K562 (cell line): ENCODE results near the gene C6orf89. TPM values are rescaled to one million over a fixed set of nuclear protein-coding genes. Genes with fewer than 3 reads are reported as not detected.
A peak's percentile ranks its signal among the peaks of the same experiment; 100 is the strongest.

ENCODE experiments used
- ATAC-seq: fragments of 200-7000 bp; cut with Tn5 transposase; 3 replicates; pipeline ENCODE4 v1.9.1; 2020; ENCODE audit warnings: moderate library complexity
- BruUV-seq: library from RNA; stranded (reverse); fragments of 400-500 nt; replicated peaks from 2 replicates; lab custom pipeline; 2021; lab: Mats Ljungman, UMichigan
- CTCF ChIA-PET: fragments of 300-600 bp; formaldehyde crosslinking; extraction: SDS; loops from one replicate; lab custom pipeline; 2021; ENCODE audit warnings: low intra/inter-chr PET ratio; lab: Yijun Ruan, JAX
- POLR2A ChIA-PET: fragments of 300-600, 350-650 bp; sonication (Branson Sonifier 250); formaldehyde crosslinking; extraction: SDS; loops from one replicate; lab custom pipeline; 2021; ENCODE audit warnings: antibody characterized with exemption, inconsistent platforms; lab: Yijun Ruan, JAX
- DNase-seq, 4 experiments: peaks; one replicate each; pipeline versions ENCODE4 v3.0.0 to v3.0.0-alpha.2; 2011 to 2018; ENCODE audit warnings: low spot score in 3 of 4, mixed read lengths in 3 of 4; ENCODE audit errors: extremely low read depth in 1 of 4
- FAIRE-seq: peaks from 2 replicates; lab custom pipeline; 2011; peaks lifted over from hg19 to GRCh38; lab: Jason Lieb, UNC
- H2AFZ ChIP-seq: 2 replicates; pipeline ENCODE4 v1.6.0; 2011; ENCODE audit warnings: low read depth, low read length, control low read depth, inconsistent platforms
- H3K27ac ChIP-seq: fragments of 200-600 bp; 3 replicates; pipeline ENCODE4 v1.8.0; 2011; ENCODE audit warnings: low read depth, mild to moderate bottlenecking, control low read depth, inconsistent platforms, low read length, moderate library complexity, mixed read lengths; ENCODE audit errors: extremely low read depth
- H3K27me3 ChIP-seq, 2 experiments: fragments of 300-600 bp in 1 of 2; 2 replicates in 1 of 2; 3 replicates in 1 of 2; pipeline versions ENCODE4 v1.6.0 to v1.8.0; 2011; ENCODE audit warnings: inconsistent platforms in 2 of 2, low read length in 2 of 2, mild to moderate bottlenecking in 1 of 2, mixed read lengths in 1 of 2, moderate library complexity in 1 of 2; ENCODE audit not compliant: control insufficient read depth in 2 of 2, insufficient read depth in 2 of 2
- H3K36me3 ChIP-seq: fragments of 300-600 bp; 3 replicates; pipeline ENCODE4 v1.8.0; 2011; ENCODE audit warnings: mild to moderate bottlenecking, low read length, inconsistent platforms; ENCODE audit not compliant: control insufficient read depth, insufficient read depth
- H3K4me1 ChIP-seq, 2 experiments: fragments of 200-600 bp in 1 of 2; replicated peaks in 1 of 2; 2 replicates in 1 of 2; 3 replicates in 1 of 2; pipeline versions ENCODE4 v1.5.1 to v1.8.0; 2011; ENCODE audit warnings: inconsistent platforms in 2 of 2, low read length in 2 of 2, mild to moderate bottlenecking in 1 of 2, mixed read lengths in 1 of 2, moderate library complexity in 1 of 2; ENCODE audit not compliant: control insufficient read depth in 2 of 2, insufficient read depth in 2 of 2
- H3K4me2 ChIP-seq: 2 replicates; pipeline ENCODE4 v1.6.1; 2011; ENCODE audit warnings: low read length, control low read depth, inconsistent platforms, mixed read lengths; ENCODE audit not compliant: insufficient read depth
- H3K4me3 ChIP-seq: fragments of 200-600 bp; sonication (generic), shearing (Covaris generic); 2 replicates; pipeline ENCODE4 v1.5.1; 2016; ENCODE audit warnings: control low read depth, inconsistent platforms
- H3K79me2 ChIP-seq: fragments of 200-600 bp; 3 replicates; pipeline ENCODE4 v1.8.0; 2011; ENCODE audit warnings: low read length, inconsistent platforms; ENCODE audit not compliant: control insufficient read depth, insufficient read depth
- H3K9ac ChIP-seq, 2 experiments: 2 replicates each; pipeline versions ENCODE4 v1.6.0 to v1.6.1; 2011; ENCODE audit warnings: low read depth in 2 of 2, low read length in 2 of 2, control low read depth in 1 of 2, inconsistent platforms in 1 of 2, mild to moderate bottlenecking in 1 of 2, mixed read lengths in 1 of 2; ENCODE audit not compliant: insufficient read depth in 1 of 2
- H3K9me1 ChIP-seq: one replicate; pipeline ENCODE4 v1.6.0; 2011; ENCODE audit warnings: inconsistent platforms, mild to moderate bottlenecking, low read length, moderate library complexity; ENCODE audit not compliant: control insufficient read depth, insufficient read depth
- H3K9me3 ChIP-seq: replicated peaks from 2 replicates; pipeline ENCODE4 v1.5.1; 2011; ENCODE audit warnings: low read depth, low read length, inconsistent platforms; ENCODE audit not compliant: control insufficient read depth, insufficient read depth
- H4K20me1 ChIP-seq: replicated peaks from 2 replicates; pipeline ENCODE4 v1.6.1; 2011; ENCODE audit warnings: low read length, inconsistent platforms, mixed read lengths; ENCODE audit not compliant: control insufficient read depth, insufficient read depth
- GABPB1 ChIP-seq: sonication (generic); formaldehyde crosslinking; IDR thresholded peaks from 2 replicates; pipeline ENCODE4 v1.8.0; 2022; ENCODE audit warnings: mild to moderate bottlenecking, missing genetic modification reagents
- HLTF ChIP-seq: fragments of 450-650 bp; IDR thresholded peaks from 2 replicates; pipeline ENCODE4 v1.6.1; 2016
- IRF2 ChIP-seq: sonication (generic); formaldehyde crosslinking; IDR thresholded peaks from 2 replicates; pipeline ENCODE4 v1.8.1; 2022; ENCODE audit warnings: mild to moderate bottlenecking, missing genetic modification reagents
- TARDBP ChIP-seq: fragments of 450-650 bp; IDR thresholded peaks from 2 replicates; pipeline ENCODE4 v1.6.1; 2016
- U2AF1 ChIP-seq: fragments of 200-400 bp; formaldehyde crosslinking; optimal IDR thresholded peaks from 2 replicates; pipeline ENCODE3; 2017; ENCODE audit warnings: mild to moderate bottlenecking, low read depth, low read length, moderate library complexity
- WHSC1 ChIP-seq: IDR thresholded peaks from one replicate; pipeline ENCODE4 v1.6.1; 2012; ENCODE audit warnings: low read length, control low read depth, inconsistent platforms
- ZNF586 ChIP-seq: fragments of 450-650 bp; formaldehyde crosslinking; conservative IDR thresholded peaks from 2 replicates; pipeline ENCODE4 v1.4.0; 2020; ENCODE audit warnings: mild to moderate bottlenecking, moderate library complexity
- WGBS: fragments of 100-300 bp; shearing (Covaris generic); methylation state at CpG from one replicate; pipeline ENCODE4 v1.1.6; 2016; ENCODE audit warnings: low coverage, mixed read lengths; ENCODE audit not compliant: insufficient coverage; ENCODE audit errors: missing lambda C conversion rate; 5-methylcytosine and 5-hydroxymethylcytosine counted together
- in situ Hi-C: fragments of 300-500 bp; cut with MboI; formaldehyde crosslinking; loops from 4 replicates; pipeline ENCODE4 v1.15.0; 2018; ENCODE audit warnings: inconsistent platforms, mixed read lengths
- intact Hi-C: fragments of 100-400 bp; cut with micrococcal nuclease; formaldehyde crosslinking; loops from 2 replicates; pipeline ENCODE4 v1.14.2; 2022
- polyA plus RNA-seq, 8 experiments: library from polyadenylated mRNA; depleted of rRNA in 4 of 8; stranded (reverse) in 5 of 8; unstranded in 3 of 8; fragments of >200 nt; fragmentation: Nextera tagmentation in 2 of 8; fragmentation: Illumina TruSeq in 1 of 8; extraction: Ambion mirVana in 2 of 8; extraction: Trizol in 1 of 8; gene quantifications; 2 replicates each; pipeline versions ENCODE4 v1.2.1 to v1.2.3, GENCODE V29; 2011 to 2014; ENCODE audit warnings: inconsistent platforms in 1 of 8, missing spikeins in 1 of 8
- total RNA-seq, 7 experiments: library from RNA; depleted of rRNA in 6 of 7; stranded (reverse); fragments of >200 nt in 6 of 7; fragmentation: Illumina TruSeq in 2 of 7; extraction: Trizol in 2 of 7; gene quantifications; 2 replicates each; pipeline versions ENCODE4 v1.2.1 to v1.2.3, GENCODE V29; 2011 to 2021; ENCODE audit warnings: low replicate concordance in 1 of 7
- TF ChIP-seq, protein P1 (sequence below): fragments of 450-650 bp; IDR thresholded peaks from 2 replicates; pipeline ENCODE4 v1.6.1; 2016; ENCODE audit warnings: borderline replicate concordance
- TF ChIP-seq, protein P2 (sequence below): sonication (generic); formaldehyde crosslinking; IDR thresholded peaks from 2 replicates; pipeline ENCODE4 v1.8.0; 2022; ENCODE audit warnings: mild to moderate bottlenecking, missing genetic modification reagents, borderline replicate concordance
- TF ChIP-seq, protein P3 (sequence below): fragments of 250-450 bp; sonication (Bioruptor Pico); IDR thresholded peaks from 2 replicates; pipeline ENCODE4 v1.5.0; 2021
- TF ChIP-seq, protein P4 (sequence below): sonication (generic); formaldehyde crosslinking; IDR thresholded peaks from 2 replicates; pipeline ENCODE4 v1.8.1; 2022; ENCODE audit warnings: missing genetic modification reagents

C6orf89 gene
- total and polyA plus RNA-seq, 9 of the 15 experiments (the other 6 are each of a cell fraction or from before 2014, with no cell fraction given), result 35.2 to 111 (median 58.5) TPM

DNA sequence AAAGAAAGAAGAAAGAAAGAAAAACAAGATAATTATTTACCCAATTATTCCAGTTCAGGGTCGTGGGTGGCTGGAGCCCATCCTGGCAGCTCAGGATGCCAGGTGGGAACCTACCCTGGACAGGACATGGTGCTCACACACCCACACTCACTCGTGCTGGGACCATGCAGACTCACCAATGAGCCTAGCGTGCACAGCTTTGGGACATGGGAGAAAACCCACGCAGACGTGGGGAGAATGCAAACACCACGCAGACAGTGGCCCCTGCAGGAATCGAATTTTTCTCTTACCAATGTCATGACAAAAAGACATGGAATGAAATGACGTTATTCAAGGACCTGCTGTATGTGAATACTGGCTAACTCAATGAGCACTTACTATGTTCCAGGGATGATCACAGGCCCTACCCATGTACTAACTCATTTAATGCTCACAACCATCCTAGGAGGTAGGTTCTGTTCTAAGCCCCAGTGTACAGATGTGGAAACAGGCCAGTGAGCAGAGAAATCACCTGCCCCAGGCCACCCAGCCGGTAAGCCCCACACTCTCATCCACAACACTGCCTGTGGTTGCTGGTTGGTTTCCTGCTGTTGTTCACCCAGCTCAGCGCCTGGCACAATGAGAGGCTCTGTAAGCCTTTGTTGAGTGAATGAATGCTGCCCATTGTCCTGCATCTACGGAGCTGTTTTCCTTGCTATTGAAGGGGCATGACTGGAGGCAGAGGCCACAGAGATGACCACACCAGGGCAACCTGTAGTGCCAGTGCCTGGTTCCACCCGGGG, 62.0 kb downstream of the C6orf89 start:
- ChIA-PET CTCF (no interaction called here), POLR2A (interaction anchor here (0.6 to 0.9 kb wide), 5 partner anchors 8 to 60 kb away, joined by 3 read pairs; no protein-coding TSS in a partner anchor)
- DNase-seq (peak in 1 of 4 experiments; percentile 5), FAIRE-seq (no peak), ATAC-seq (peak; percentile 58)
- Histone ChIP-seq H3K9ac (no peak overlapping the region), H3K27me3 (peaks cover 24 to 61% of the 10 kb centered on the region in 2 experiments), H3K4me2 (no peak overlapping the region), H4K20me1 (peaks cover 2% of the 10 kb centered on the region; the same call in 1 of the 2 replicates), H3K79me2 (no peaks in the 10 kb centered on the region), H3K36me3 (no peaks in the 10 kb centered on the region), H3K9me1 (no peaks in the 10 kb centered on the region), H3K4me1 (no peaks in the 10 kb centered on the region), H3K9me3 (no peaks in the 10 kb centered on the region), H3K4me3 (no peak overlapping the region), H2AFZ (no peak overlapping the region), H3K27ac (no peak overlapping the region)
- WGBS, result 11% methylated on average over 12 of the region's 12 CpGs
- intact Hi-C loops, result no loop called here
- in situ Hi-C loops, result no loop called here
- no peak for TF ChIP-seq TARDBP
- TF ChIP-seq U2AF1, result no peak
- TF ChIP-seq HLTF, result no peak
- no peak for TF ChIP-seq ZNF586 (CRISPR knock-in tag)
- no peak for TF ChIP-seq WHSC1
- TF ChIP-seq IRF2, result 0 out of 2 replicates have a peak, but pooled peaks have one; percentile 55
- TF ChIP-seq, protein P1, sequence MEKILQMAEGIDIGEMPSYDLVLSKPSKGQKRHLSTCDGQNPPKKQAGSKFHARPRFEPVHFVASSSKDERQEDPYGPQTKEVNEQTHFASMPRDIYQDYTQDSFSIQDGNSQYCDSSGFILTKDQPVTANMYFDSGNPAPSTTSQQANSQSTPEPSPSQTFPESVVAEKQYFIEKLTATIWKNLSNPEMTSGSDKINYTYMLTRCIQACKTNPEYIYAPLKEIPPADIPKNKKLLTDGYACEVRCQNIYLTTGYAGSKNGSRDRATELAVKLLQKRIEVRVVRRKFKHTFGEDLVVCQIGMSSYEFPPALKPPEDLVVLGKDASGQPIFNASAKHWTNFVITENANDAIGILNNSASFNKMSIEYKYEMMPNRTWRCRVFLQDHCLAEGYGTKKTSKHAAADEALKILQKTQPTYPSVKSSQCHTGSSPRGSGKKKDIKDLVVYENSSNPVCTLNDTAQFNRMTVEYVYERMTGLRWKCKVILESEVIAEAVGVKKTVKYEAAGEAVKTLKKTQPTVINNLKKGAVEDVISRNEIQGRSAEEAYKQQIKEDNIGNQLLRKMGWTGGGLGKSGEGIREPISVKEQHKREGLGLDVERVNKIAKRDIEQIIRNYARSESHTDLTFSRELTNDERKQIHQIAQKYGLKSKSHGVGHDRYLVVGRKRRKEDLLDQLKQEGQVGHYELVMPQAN, result no peak
- TF ChIP-seq, protein P2, sequence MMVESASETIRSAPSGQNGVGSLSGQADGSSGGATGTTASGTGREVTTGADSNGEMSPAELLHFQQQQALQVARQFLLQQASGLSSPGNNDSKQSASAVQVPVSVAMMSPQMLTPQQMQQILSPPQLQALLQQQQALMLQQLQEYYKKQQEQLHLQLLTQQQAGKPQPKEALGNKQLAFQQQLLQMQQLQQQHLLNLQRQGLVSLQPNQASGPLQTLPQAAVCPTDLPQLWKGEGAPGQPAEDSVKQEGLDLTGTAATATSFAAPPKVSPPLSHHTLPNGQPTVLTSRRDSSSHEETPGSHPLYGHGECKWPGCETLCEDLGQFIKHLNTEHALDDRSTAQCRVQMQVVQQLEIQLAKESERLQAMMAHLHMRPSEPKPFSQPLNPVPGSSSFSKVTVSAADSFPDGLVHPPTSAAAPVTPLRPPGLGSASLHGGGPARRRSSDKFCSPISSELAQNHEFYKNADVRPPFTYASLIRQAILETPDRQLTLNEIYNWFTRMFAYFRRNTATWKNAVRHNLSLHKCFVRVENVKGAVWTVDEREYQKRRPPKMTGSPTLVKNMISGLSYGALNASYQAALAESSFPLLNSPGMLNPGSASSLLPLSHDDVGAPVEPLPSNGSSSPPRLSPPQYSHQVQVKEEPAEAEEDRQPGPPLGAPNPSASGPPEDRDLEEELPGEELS, result no peak
- TF ChIP-seq GABPB1, result no peak
- TF ChIP-seq, protein P3, sequence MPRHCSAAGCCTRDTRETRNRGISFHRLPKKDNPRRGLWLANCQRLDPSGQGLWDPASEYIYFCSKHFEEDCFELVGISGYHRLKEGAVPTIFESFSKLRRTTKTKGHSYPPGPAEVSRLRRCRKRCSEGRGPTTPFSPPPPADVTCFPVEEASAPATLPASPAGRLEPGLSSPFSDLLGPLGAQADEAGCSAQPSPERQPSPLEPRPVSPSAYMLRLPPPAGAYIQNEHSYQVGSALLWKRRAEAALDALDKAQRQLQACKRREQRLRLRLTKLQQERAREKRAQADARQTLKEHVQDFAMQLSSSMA (CRISPR knock-in tag), result no peak
- TF ChIP-seq, protein P4, sequence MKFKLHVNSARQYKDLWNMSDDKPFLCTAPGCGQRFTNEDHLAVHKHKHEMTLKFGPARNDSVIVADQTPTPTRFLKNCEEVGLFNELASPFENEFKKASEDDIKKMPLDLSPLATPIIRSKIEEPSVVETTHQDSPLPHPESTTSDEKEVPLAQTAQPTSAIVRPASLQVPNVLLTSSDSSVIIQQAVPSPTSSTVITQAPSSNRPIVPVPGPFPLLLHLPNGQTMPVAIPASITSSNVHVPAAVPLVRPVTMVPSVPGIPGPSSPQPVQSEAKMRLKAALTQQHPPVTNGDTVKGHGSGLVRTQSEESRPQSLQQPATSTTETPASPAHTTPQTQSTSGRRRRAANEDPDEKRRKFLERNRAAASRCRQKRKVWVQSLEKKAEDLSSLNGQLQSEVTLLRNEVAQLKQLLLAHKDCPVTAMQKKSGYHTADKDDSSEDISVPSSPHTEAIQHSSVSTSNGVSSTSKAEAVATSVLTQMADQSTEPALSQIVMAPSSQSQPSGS (CRISPR knock-in tag), result peak; percentile 58; the same call in 1 of the 2 replicates
- BruUV-seq, result no TSS peak
